Psoas muscle (tissue), 8 donors: ENCODE data around the gene NR1I2. TPM values are rescaled to one million over a fixed set of nuclear protein-coding genes. Genes with fewer than 3 reads are reported as not detected.

Experiments
- ATAC-seq, 4 donors: fragments of 200-7000 bp; cut with Tn5 transposase; one replicate each; pipeline ENCODE4 v1.9.1; 2020; ENCODE audit warnings: moderate library complexity in 3 of 4, mild to moderate bottlenecking in 2 of 4
- DNase-seq, 2 donors: peaks; one replicate each; pipeline ENCODE4 v3.0.0-alpha.2; 2020
- H3K27ac ChIP-seq: fragments of 200-600 bp; one replicate; pipeline ENCODE4 v1.8.0; 2022
- H3K27me3 ChIP-seq, 3 donors: fragments of 200-600 bp in 1 of 3; one replicate each; pipeline versions ENCODE4 v1.6.1 to v1.8.0; 2013 to 2022; ENCODE audit warnings: low read length in 2 of 3, mild to moderate bottlenecking in 2 of 3, moderate library complexity in 1 of 3; ENCODE audit not compliant: insufficient read depth in 3 of 3
- H3K36me3 ChIP-seq, 2 donors: fragments of 200-600 bp in 1 of 2; one replicate each; pipeline versions ENCODE4 v1.6.1 to v1.8.0; 2013 to 2022; ENCODE audit warnings: low read depth in 1 of 2, mild to moderate bottlenecking in 1 of 2, moderate library complexity in 1 of 2; ENCODE audit not compliant: insufficient read depth in 1 of 2
- H3K4me1 ChIP-seq: fragments of 200-600 bp; one replicate; pipeline ENCODE4 v1.8.0; 2022
- H3K4me3 ChIP-seq: fragments of 200-600 bp; one replicate; pipeline ENCODE4 v1.8.0; 2022; ENCODE audit warnings: mild to moderate bottlenecking
- H3K9me3 ChIP-seq: fragments of 200-600 bp; one replicate; pipeline ENCODE4 v1.8.0; 2022
- WGBS, 3 donors: extraction: QIAGEN DNeasy Blood & Tissue Kit; methylation state at CpG; one replicate each; pipeline versions ENCODE4 v1.1.6 to v1.1.7; 2013; 5-methylcytosine and 5-hydroxymethylcytosine counted together
- intact Hi-C, 2 donors: fragments of 100-400 bp; cut with DNase I; formaldehyde crosslinking; loops; one replicate each; pipeline versions ENCODE4 v1.11.0 to v1.14.2; 2022
- polyA plus RNA-seq, 3 donors: library from polyadenylated mRNA; stranded (reverse); fragments of 200-250 nt; gene quantifications; one replicate each; pipeline ENCODE4 v1.2.3, GENCODE V29; 2013
- total RNA-seq, 4 donors: library from RNA; stranded (reverse); fragmentation: NEBNext Ultra II Directional in 2 of 4; extraction: Animal tissue kit (Norgen Biotek cat#: 25700) in 2 of 4; gene quantifications; one replicate each; pipeline versions ENCODE4 v1.2.1 to v1.2.4, GENCODE V29; 2021 to 2023
- TF ChIP-seq, protein P1 (sequence below): fragments of 200-600 bp; IDR thresholded peaks from one replicate; pipeline ENCODE4 v1.8.0; 2022; ENCODE audit warnings: antibody characterized with exemption
- donor health status: healthy with polysubstance abuse.
- donor health status: DM: no; HTN: no; CAD: no; lungs with moderate emphysema.
- donor health status: Bipolar disorder and iron deficiency.
- donor health status: healthy.
- donor health status: DM: yes; HTN: yes; CAD: no.
- donor health status: DM: no; HTN: no; CAD: no.
- donor health status: DM: no; HTN: no; CAD: no.
- donor health status: DM: yes; HTN: yes; CAD: no.

NR1I2 gene
- total and polyA plus RNA-seq, 7 donors: 0.03 to 0.05 TPM; not detected in 5

- 82 to 89% (median 88%) methylated on average over 10 of the region's 10 CpGs for WGBS, 3 donors
- Histone ChIP-seq H3K27ac (no peak overlapping the region), H3K36me3 (no peaks in the 10 kb centered on the region), H3K27me3 (no peaks in the 10 kb centered on the region), H3K4me1 (no peaks in the 10 kb centered on the region), H3K9me3 (no peaks in the 10 kb centered on the region), H3K4me3 (no peak overlapping the region)
- ATAC-seq: no peak
- TF ChIP-seq, protein P1, sequence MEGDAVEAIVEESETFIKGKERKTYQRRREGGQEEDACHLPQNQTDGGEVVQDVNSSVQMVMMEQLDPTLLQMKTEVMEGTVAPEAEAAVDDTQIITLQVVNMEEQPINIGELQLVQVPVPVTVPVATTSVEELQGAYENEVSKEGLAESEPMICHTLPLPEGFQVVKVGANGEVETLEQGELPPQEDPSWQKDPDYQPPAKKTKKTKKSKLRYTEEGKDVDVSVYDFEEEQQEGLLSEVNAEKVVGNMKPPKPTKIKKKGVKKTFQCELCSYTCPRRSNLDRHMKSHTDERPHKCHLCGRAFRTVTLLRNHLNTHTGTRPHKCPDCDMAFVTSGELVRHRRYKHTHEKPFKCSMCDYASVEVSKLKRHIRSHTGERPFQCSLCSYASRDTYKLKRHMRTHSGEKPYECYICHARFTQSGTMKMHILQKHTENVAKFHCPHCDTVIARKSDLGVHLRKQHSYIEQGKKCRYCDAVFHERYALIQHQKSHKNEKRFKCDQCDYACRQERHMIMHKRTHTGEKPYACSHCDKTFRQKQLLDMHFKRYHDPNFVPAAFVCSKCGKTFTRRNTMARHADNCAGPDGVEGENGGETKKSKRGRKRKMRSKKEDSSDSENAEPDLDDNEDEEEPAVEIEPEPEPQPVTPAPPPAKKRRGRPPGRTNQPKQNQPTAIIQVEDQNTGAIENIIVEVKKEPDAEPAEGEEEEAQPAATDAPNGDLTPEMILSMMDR: no peak
- intact Hi-C loops: no loop called here
- no peak for DNase-seq
Measured at GRCh38 chr3:119743921-119744320, 38.0 kb upstream of the NR1I2 start.

- ATAC-seq (no peak), DNase-seq (no peak)
- Histone ChIP-seq H3K4me1 (no peaks in the 10 kb centered on the region), H3K9me3 (no peaks in the 10 kb centered on the region), H3K4me3 (no peak overlapping the region), H3K27ac (no peak overlapping the region), H3K36me3 (no peaks in the 10 kb centered on the region), H3K27me3 (no peaks in the 10 kb centered on the region)
- 95 to 100% (median 100%) methylated on average over 1 of the region's 1 CpG for WGBS, 3 donors
- TF ChIP-seq, protein P1: no peak
- intact Hi-C loops: no loop called here
Measured at GRCh38 chr3:119745942-119746341, 36.0 kb upstream of the NR1I2 start.

GRCh38 chr3:119746423-119746822 lies 35.5 kb upstream of the NR1I2 start:
- TF ChIP-seq, protein P1: no peak
- no peaks in the 10 kb centered on the region for H3K27me3 ChIP-seq
- WGBS, 3 donors: 54 to 58% (median 57%) methylated on average over 3 of the region's 3 CpGs
- no peaks in the 10 kb centered on the region for H3K4me1 ChIP-seq
- H3K27ac ChIP-seq: no peak overlapping the region
- no peaks in the 10 kb centered on the region for H3K36me3 ChIP-seq
- intact Hi-C loops: no loop called here
- DNase-seq (no peak), ATAC-seq (no peak)
- H3K9me3 ChIP-seq: no peaks in the 10 kb centered on the region
- H3K4me3 ChIP-seq: no peak overlapping the region

GRCh38 chr3:119747357-119747756 lies 34.5 kb upstream of the NR1I2 start:
- Histone ChIP-seq H3K9me3 (no peaks in the 10 kb centered on the region), H3K4me1 (no peaks in the 10 kb centered on the region), H3K4me3 (no peak overlapping the region), H3K36me3 (no peaks in the 10 kb centered on the region), H3K27me3 (no peaks in the 10 kb centered on the region), H3K27ac (no peak overlapping the region)
- intact Hi-C loops: no loop called here
- WGBS, 3 donors: 34 to 58% (median 54%) methylated on average over 4 of the region's 4 CpGs
- DNase-seq (no peak), ATAC-seq (no peak)
- TF ChIP-seq, protein P1: no peak

- Histone ChIP-seq H3K27me3 (no peaks in the 10 kb centered on the region), H3K4me3 (no peak overlapping the region), H3K4me1 (no peaks in the 10 kb centered on the region), H3K27ac (no peak overlapping the region), H3K36me3 (no peaks in the 10 kb centered on the region), H3K9me3 (peaks cover 2% of the 10 kb centered on the region)
- TF ChIP-seq, protein P1: no peak
- no peak for DNase-seq
- 83 to 91% (median 90%) methylated on average over 1 of the region's 1 CpG for WGBS, 3 donors
- intact Hi-C loops: no loop called here
- ATAC-seq: no peak
Measured at GRCh38 chr3:119748991-119749390, 32.9 kb upstream of the NR1I2 start.
